ENCODE results near the gene SART1.

GRCh38 chr11:65925397-65925796 lies 36.1 kb upstream of the SART1 start:
- TF ChIP-seq HDGF (IDR thresholded peaks at IDR 0.05) (no peak), SP1 (IDR thresholded peaks at IDR 0.05; ENCODE audit: low read depth, low read length) (no peak), CTCF (IDR thresholded peaks at IDR 0.05 in 2 of 3, conservative IDR thresholded peaks at IDR 0.05 in 1 of 3; ENCODE audit: control insufficient read depth in 2 of 3, extremely low read depth in 1 of 3, insufficient read depth in 1 of 3, low read depth in 3 of 3, low read length in 3 of 3) (no peak)
- TF ChIP-seq, protein P1, sequence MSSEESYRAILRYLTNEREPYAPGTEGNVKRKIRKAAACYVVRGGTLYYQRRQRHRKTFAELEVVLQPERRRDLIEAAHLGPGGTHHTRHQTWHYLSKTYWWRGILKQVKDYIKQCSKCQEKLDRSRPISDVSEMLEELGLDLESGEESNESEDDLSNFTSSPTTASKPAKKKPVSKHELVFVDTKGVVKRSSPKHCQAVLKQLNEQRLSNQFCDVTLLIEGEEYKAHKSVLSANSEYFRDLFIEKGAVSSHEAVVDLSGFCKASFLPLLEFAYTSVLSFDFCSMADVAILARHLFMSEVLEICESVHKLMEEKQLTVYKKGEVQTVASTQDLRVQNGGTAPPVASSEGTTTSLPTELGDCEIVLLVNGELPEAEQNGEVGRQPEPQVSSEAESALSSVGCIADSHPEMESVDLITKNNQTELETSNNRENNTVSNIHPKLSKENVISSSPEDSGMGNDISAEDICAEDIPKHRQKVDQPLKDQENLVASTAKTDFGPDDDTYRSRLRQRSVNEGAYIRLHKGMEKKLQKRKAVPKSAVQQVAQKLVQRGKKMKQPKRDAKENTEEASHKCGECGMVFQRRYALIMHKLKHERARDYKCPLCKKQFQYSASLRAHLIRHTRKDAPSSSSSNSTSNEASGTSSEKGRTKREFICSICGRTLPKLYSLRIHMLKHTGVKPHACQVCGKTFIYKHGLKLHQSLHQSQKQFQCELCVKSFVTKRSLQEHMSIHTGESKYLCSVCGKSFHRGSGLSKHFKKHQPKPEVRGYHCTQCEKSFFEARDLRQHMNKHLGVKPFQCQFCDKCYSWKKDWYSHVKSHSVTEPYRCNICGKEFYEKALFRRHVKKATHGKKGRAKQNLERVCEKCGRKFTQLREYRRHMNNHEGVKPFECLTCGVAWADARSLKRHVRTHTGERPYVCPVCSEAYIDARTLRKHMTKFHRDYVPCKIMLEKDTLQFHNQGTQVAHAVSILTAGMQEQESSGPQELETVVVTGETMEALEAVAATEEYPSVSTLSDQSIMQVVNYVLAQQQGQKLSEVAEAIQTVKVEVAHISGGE (CRISPR knock-in tag; IDR thresholded peaks at IDR 0.05): no peak

Measured in GM12878 (cell line).